Keratinocyte (primary cell): ENCODE data around the gene BAIAP2. TPM values are rescaled to one million over a fixed set of nuclear protein-coding genes. Genes with fewer than 3 reads are reported as not detected.
A peak's percentile ranks its signal among the peaks of the same experiment; 100 is the strongest.

Experiments used
- DNase-seq: peaks from one replicate; pipeline ENCODE4 v3.0.0-alpha.2; 2011; ENCODE audit warnings: low read depth, missing footprints, low spot score
- FAIRE-seq: peaks from 2 replicates; lab custom pipeline; 2011; peaks lifted over from hg19 to GRCh38; lab: Jason Lieb, UNC
- H2AFZ ChIP-seq: 2 replicates; pipeline ENCODE4 v1.6.0; 2012; ENCODE audit warnings: low read length, control low read depth, inconsistent platforms; ENCODE audit not compliant: control insufficient read depth
- H3K27ac ChIP-seq: 2 replicates; pipeline ENCODE4 v1.5.1; 2011; ENCODE audit warnings: low read length; ENCODE audit not compliant: control insufficient read depth, insufficient read depth
- H3K27me3 ChIP-seq: 3 replicates; pipeline ENCODE4 v1.6.0; 2011; ENCODE audit warnings: low read length; ENCODE audit not compliant: control insufficient read depth, insufficient read depth; ENCODE audit errors: extremely low read depth
- H3K36me3 ChIP-seq, 2 experiments: 2 replicates in 1 of 2; 3 replicates in 1 of 2; pipeline ENCODE4 v1.5.1; 2011; ENCODE audit warnings: low read length in 2 of 2, mild to moderate bottlenecking in 1 of 2; ENCODE audit not compliant: control insufficient read depth in 2 of 2, insufficient read depth in 2 of 2; ENCODE audit errors: extremely low read depth in 1 of 2
- H3K4me1 ChIP-seq: 3 replicates; pipeline ENCODE4 v1.5.1; 2011; ENCODE audit warnings: low read length; ENCODE audit not compliant: control insufficient read depth, insufficient read depth; ENCODE audit errors: extremely low read depth
- H3K4me2 ChIP-seq: 3 replicates; pipeline ENCODE4 v1.6.0; 2011; ENCODE audit warnings: low read depth, low read length; ENCODE audit not compliant: control insufficient read depth, insufficient read depth; ENCODE audit errors: extremely low read depth
- H3K4me3 ChIP-seq, 3 experiments: fragments of 200-600 bp in 1 of 3; sonication (generic) in 1 of 3; 2 replicates in 2 of 3; 3 replicates in 1 of 3; pipeline ENCODE4 v1.5.1; 2011 to 2016; ENCODE audit warnings: low read length in 3 of 3, mild to moderate bottlenecking in 3 of 3, control low read depth in 2 of 3, inconsistent platforms in 1 of 3, low read depth in 1 of 3, mixed read lengths in 1 of 3, mixed run types in 1 of 3, moderate library complexity in 1 of 3; ENCODE audit not compliant: control insufficient read depth in 2 of 3, insufficient read depth in 2 of 3; ENCODE audit errors: extremely low read depth in 1 of 3
- H3K79me2 ChIP-seq: 2 replicates; pipeline ENCODE4 v1.6.0; 2012; ENCODE audit warnings: low read length; ENCODE audit not compliant: control insufficient read depth, insufficient read depth
- H3K9ac ChIP-seq: 3 replicates; pipeline ENCODE4 v1.6.0; 2011; ENCODE audit warnings: low read length; ENCODE audit not compliant: control insufficient read depth, insufficient read depth; ENCODE audit errors: extremely low read depth
- H3K9me1 ChIP-seq: 3 replicates; pipeline ENCODE4 v1.6.0; 2011; ENCODE audit warnings: low read length; ENCODE audit not compliant: control insufficient read depth, insufficient read depth; ENCODE audit errors: extremely low read depth
- H3K9me3 ChIP-seq: 2 replicates; pipeline ENCODE4 v1.5.1; 2012; ENCODE audit warnings: low read depth, low read length; ENCODE audit not compliant: control insufficient read depth
- H4K20me1 ChIP-seq: 3 replicates; pipeline ENCODE4 v1.6.0; 2011; ENCODE audit warnings: low read length; ENCODE audit not compliant: control insufficient read depth, insufficient read depth; ENCODE audit errors: extremely low read depth
- CTCF ChIP-seq, 3 experiments: IDR thresholded peaks in 1 of 3; conservative IDR thresholded peaks in 1 of 3; optimal IDR thresholded peaks in 1 of 3; 2 replicates in 2 of 3; 3 replicates in 1 of 3; pipeline versions ENCODE3 to v1.5.1; 2011; ENCODE audit warnings: low read length in 3 of 3, mild to moderate bottlenecking in 3 of 3, moderate library complexity in 2 of 3, control low read depth in 1 of 3, inconsistent platforms in 1 of 3; ENCODE audit not compliant: insufficient read depth in 2 of 3; ENCODE audit errors: extremely low read depth in 1 of 3
- EZH2 ChIP-seq: IDR thresholded peaks from one replicate; pipeline ENCODE4 v1.6.1; 2012; ENCODE audit warnings: inconsistent platforms, mild to moderate bottlenecking, low read length, moderate library complexity
- dilution Hi-C: fragments of 300-500 bp; cut with MboI; formaldehyde crosslinking; loops from one replicate; pipeline ENCODE4 v1.7.0; 2020; ENCODE audit warnings: low sequenced_read_pairs; ENCODE audit not compliant: extremely low pct_ligation_motif_present
- polyA plus RNA-seq, 5 experiments: library from polyadenylated mRNA; depleted of rRNA in 3 of 5; stranded (reverse) in 3 of 5; stranded (forward) in 1 of 5; unstranded in 1 of 5; fragments of >200 nt; gene quantifications; 1 replicate in 1 of 5; 2 replicates in 3 of 5; 3 replicates in 1 of 5; pipeline versions ENCODE4 v1.2.1 to v1.2.3, GENCODE V29; 2011 to 2012; ENCODE audit warnings: missing spikeins in 2 of 5, low read depth in 1 of 5, low replicate concordance in 1 of 5

Gene BAIAP2
- polyA plus RNA-seq, 1 donor (not counting 4 experiments of a cell fraction or from before 2014, with no cell fraction given) = 56.7 TPM

- Histone ChIP-seq H3K27ac (peak overlapping the region; percentile 86), H2AFZ (no peak overlapping the region), H3K4me2 (peak overlapping the region; percentile 91), H3K4me1 (peaks cover 74% of the 10 kb centered on the region), H3K79me2 (peaks cover 98% of the 10 kb centered on the region), H3K9me3 (no peaks in the 10 kb centered on the region), H3K9me1 (peaks cover 6% of the 10 kb centered on the region), H3K36me3 (peaks cover 9 to 10% of the 10 kb centered on the region in 2 experiments), H3K27me3 (no peaks in the 10 kb centered on the region), H4K20me1 (peaks cover 6% of the 10 kb centered on the region), H3K9ac (peak overlapping the region; percentile 79), H3K4me3 (no peak overlapping the region)
- TF ChIP-seq CTCF (optimal IDR thresholded peaks at IDR 0.05 in 1 of 3, IDR thresholded peaks at IDR 0.05 in 1 of 3, conservative IDR thresholded peaks at IDR 0.05 in 1 of 3; ENCODE audit: extremely low read depth in 1 of 3, insufficient read depth in 2 of 3, low read length in 3 of 3) (no peak), EZH2 (no peak)
- dilution Hi-C loops = no loop called here
- FAIRE-seq = no peak
- no peak for DNase-seq
Observed at GRCh38 chr17:81044764-81045589, 10.0 kb downstream of the BAIAP2 start.

- no peaks in the 10 kb centered on the region for H3K27me3 ChIP-seq
- peaks cover 6% of the 10 kb centered on the region for H3K9me1 ChIP-seq
- FAIRE-seq = no peak
- H3K27ac ChIP-seq = no peak overlapping the region
- peaks cover 2% of the 10 kb centered on the region for H4K20me1 ChIP-seq
- H3K9me3 ChIP-seq = no peaks in the 10 kb centered on the region
- no peak for TF ChIP-seq CTCF (optimal IDR thresholded peaks at IDR 0.05 in 1 of 3, IDR thresholded peaks at IDR 0.05 in 1 of 3, conservative IDR thresholded peaks at IDR 0.05 in 1 of 3; ENCODE audit: extremely low read depth in 1 of 3, insufficient read depth in 2 of 3, low read length in 3 of 3)
- TF ChIP-seq EZH2 = no peak
- no peak overlapping the region for H3K4me3 ChIP-seq
- H2AFZ ChIP-seq = no peak overlapping the region
- H3K9ac ChIP-seq = peak overlapping the region; percentile 7
- DNase-seq = no peak
- peaks cover 9 to 10% of the 10 kb centered on the region in 2 experiments for H3K36me3 ChIP-seq
- H3K79me2 ChIP-seq = peaks cover 96% of the 10 kb centered on the region
- dilution Hi-C loops = no loop called here
- peaks cover 74% of the 10 kb centered on the region for H3K4me1 ChIP-seq
- no peak overlapping the region for H3K4me2 ChIP-seq
Observed at GRCh38 chr17:81045590-81046095, 10.7 kb downstream of the BAIAP2 start.
